Astrocyte of the spinal cord (primary cell): ENCODE results near the gene TMEM143.

Source experiments
- DNase-seq: peaks from one replicate; pipeline ENCODE4 v3.0.0; 2011; ENCODE audit warnings: low read depth, low spot score
- H3K4me3 ChIP-seq: 2 replicates; pipeline ENCODE4 v1.5.1; 2011; ENCODE audit warnings: low read depth, mild to moderate bottlenecking, low read length, moderate library complexity
- in situ Hi-C: cut with HindIII; loops from 2 replicates; pipeline ENCODE4 v1.10.0; 2017; ENCODE audit warnings: low sequenced_read_pairs
- TF ChIP-seq, protein P1 (sequence below): IDR thresholded peaks from 2 replicates; pipeline ENCODE4 v1.5.1; 2012; ENCODE audit warnings: low read depth, mild to moderate bottlenecking, low read length, inconsistent platforms

TMEM143 gene

DNA sequence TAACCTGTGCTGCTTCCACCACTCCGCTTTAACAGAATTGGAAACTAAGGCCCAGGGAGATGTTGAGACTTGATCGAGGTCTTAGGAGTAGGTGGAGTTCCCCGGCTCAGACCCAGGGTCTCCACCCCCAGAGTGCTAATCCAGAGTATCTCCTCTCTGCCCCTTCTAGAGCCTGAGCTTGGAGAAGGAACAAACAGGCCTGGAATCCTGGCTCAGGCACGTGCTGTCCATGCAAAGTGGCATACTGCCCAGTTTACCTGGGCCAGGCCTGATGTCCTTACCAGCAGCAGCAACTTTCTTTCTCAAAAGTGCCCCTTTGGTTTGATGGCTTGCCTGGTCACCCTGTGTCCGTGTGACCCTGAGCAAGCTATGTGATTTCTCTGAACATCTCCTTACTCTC, 4.1 kb upstream of the TMEM143 start:
- in situ Hi-C loops, result no loop called here
- no peak for DNase-seq
- no peak overlapping the region for H3K4me3 ChIP-seq
- TF ChIP-seq, protein P1, sequence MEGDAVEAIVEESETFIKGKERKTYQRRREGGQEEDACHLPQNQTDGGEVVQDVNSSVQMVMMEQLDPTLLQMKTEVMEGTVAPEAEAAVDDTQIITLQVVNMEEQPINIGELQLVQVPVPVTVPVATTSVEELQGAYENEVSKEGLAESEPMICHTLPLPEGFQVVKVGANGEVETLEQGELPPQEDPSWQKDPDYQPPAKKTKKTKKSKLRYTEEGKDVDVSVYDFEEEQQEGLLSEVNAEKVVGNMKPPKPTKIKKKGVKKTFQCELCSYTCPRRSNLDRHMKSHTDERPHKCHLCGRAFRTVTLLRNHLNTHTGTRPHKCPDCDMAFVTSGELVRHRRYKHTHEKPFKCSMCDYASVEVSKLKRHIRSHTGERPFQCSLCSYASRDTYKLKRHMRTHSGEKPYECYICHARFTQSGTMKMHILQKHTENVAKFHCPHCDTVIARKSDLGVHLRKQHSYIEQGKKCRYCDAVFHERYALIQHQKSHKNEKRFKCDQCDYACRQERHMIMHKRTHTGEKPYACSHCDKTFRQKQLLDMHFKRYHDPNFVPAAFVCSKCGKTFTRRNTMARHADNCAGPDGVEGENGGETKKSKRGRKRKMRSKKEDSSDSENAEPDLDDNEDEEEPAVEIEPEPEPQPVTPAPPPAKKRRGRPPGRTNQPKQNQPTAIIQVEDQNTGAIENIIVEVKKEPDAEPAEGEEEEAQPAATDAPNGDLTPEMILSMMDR, result no peak

DNA sequence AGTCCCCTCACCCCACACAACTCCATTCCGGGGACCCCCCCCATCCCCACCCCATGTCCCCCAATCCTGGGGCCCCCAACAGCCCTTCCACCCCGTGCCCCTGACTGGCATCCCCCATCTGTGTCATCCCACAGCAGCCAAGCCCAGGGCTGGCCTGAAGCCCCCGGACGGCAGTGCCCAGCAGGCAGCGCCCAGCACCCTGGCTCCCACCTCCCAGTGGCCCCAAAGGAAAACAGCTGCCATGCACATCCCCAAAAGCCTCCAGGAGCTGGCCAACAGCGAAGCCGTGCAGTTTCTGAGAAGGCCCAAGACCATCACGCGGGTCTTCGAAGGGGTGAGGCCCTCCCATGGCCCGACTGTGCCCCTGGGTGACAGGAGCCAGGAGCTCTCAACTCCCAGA, 1.9 kb upstream of the TMEM143 start:
- H3K4me3 ChIP-seq, result no peak overlapping the region
- DNase-seq, result no peak
- TF ChIP-seq, protein P1, result no peak
- in situ Hi-C loops, result no loop called here

DNA sequence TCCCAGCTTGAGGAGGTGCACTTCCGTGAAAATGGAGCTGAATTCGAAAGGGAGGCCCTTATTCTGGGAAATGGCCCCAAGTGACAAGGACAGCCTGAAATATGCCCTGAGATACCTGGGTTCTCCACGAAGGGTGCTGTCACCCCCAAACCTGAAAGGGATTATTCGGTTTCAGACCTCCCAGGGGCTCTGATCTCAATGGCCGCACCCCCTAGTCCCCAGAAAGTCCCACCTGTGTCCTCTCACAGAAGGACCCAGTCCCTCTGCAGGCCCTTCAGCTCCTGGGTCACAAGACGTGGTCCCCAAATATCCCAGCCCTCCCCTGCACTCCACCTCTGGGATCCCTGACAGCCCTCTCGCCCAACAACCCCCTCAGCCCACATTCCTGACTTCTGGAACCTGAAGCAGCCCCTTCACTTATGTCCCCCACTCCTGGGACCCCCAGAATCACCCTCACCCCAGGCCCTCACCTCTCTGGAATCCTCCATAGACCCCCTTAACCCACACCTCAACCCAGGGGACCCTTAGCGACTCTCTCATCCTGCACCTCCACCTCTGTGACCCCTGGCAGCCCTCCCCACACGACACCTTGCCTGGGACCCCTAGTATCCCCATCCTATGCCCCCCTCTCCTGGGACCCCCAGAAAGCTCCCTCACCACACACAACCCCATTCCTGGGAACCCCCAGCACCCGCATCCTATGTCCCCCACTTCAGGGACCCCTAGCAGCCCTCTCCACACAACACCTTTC, 1.0 kb upstream of the TMEM143 start:
- no peak for DNase-seq
- in situ Hi-C loops, result no loop called here
- no peak overlapping the region for H3K4me3 ChIP-seq
- TF ChIP-seq, protein P1, result no peak

DNA sequence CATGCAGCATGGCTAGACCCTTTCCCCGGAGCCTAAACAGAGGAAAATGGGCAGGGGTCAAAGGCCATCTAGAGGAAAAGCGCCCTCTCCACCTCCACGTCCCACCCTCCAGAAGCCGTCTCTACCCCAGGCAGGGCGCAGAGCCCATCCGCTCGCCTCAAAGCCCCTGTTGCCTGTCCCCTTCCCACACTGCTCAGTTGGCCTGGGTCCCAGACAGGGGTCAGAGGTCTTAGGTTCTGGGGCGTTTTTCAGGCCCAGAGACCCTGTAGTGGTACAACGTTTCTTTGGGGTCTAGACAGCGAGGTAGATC, 285 bp downstream of the TMEM143 start:
- peak overlapping the region; percentile 65 for H3K4me3 ChIP-seq
- TF ChIP-seq, protein P1, result no peak
- in situ Hi-C loops, result no loop called here
- DNase-seq, result no peak

DNA sequence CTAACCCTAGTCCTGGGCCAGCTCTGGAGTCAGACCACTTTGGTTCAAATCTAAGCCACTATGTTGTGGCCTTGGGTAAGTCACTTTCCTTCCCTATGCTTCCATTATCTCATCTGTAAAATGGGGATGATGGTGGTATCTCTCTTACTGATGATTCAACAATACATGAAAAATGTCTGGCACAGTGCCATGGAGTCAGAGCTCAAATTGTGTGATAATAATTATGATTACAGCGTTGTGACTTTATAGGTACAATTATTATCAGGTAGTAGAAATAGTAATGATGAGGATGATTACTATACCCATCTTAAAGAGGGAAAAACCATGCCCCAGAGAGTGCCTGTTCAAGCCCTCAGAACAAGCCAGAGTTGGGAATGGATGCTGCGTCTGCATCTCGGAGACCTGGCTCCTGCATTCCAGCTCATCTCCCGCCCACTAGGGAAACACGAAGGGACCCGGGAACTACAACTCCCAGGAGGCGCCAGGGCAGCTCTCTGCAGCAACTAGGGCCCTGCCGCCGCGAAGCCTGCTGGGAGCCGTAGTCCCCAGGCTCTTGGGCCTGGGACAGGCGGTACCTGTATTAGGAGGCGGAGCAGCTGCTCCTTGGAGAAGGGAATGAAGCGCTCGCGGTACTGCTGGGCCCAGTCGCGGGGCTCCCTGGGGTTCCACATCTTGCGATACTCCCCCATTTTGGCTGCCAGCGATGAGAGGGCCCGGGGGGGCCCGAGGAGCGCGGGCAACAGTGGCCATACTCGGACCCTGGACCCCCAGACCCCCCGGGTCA, 832 bp downstream of the TMEM143 start:
- in situ Hi-C loops, result no loop called here
- H3K4me3 ChIP-seq, result peak overlapping the region; percentile 65
- DNase-seq, result peak; percentile 96
- TF ChIP-seq, protein P1, result no peak

DNA sequence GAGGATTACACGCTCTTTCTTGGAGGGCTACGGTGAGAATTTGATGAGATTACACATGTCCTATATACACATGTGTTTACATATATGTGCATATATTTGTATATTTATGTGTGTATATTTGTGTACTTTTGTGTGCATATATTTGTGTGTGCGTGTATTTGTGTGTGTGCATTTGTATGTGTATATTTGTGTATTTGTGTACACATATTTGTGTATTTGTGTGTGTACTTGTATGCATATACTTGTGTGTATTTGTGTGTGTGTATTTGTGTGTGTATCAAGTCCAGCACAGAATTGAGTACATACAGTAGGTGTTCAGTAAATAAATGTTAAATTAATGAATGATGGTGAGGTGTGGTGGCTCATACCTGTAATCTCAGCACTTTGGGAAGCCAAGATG, 1.8 kb downstream of the TMEM143 start:
- in situ Hi-C loops, result no loop called here
- no peak overlapping the region for H3K4me3 ChIP-seq
- DNase-seq, result no peak
- TF ChIP-seq, protein P1, result no peak
